Osteoblast (primary cell): ENCODE data around the gene BCL3. TPM values are rescaled to one million over a fixed set of nuclear protein-coding genes. Genes with fewer than 3 reads are reported as not detected.

Source experiments
- DNase-seq: peaks from one replicate; pipeline ENCODE4 v3.0.0; 2011; ENCODE audit warnings: low spot score, mixed read lengths; ENCODE audit not compliant: insufficient read length; ENCODE audit errors: missing footprints
- H2AFZ ChIP-seq: 2 replicates; pipeline ENCODE4 v1.6.0; 2011; ENCODE audit warnings: mild to moderate bottlenecking, low read length
- H3K27ac ChIP-seq: 2 replicates; pipeline ENCODE4 v1.5.1; 2011; ENCODE audit warnings: mild to moderate bottlenecking, low read depth, low read length, moderate library complexity
- H3K27me3 ChIP-seq: 2 replicates; pipeline ENCODE4 v1.6.0; 2012; ENCODE audit warnings: mild to moderate bottlenecking, control low read depth, inconsistent platforms, low read length, moderate library complexity; ENCODE audit not compliant: insufficient read depth
- H3K36me3 ChIP-seq: 2 replicates; pipeline ENCODE4 v1.5.1; 2011; ENCODE audit warnings: mild to moderate bottlenecking, low read length, control low read depth, moderate library complexity; ENCODE audit not compliant: insufficient read depth
- H3K4me1 ChIP-seq: 2 replicates; pipeline ENCODE4 v1.5.1; 2011; ENCODE audit warnings: mild to moderate bottlenecking, low read length, control low read depth, moderate library complexity; ENCODE audit not compliant: insufficient read depth
- H3K4me2 ChIP-seq: 2 replicates; pipeline ENCODE4 v1.6.0; 2011; ENCODE audit warnings: mild to moderate bottlenecking, low read length; ENCODE audit not compliant: insufficient read depth
- H3K4me3 ChIP-seq: fragments of 200-600 bp; sonication (generic); 3 replicates; pipeline ENCODE4 v1.5.1; 2012; ENCODE audit warnings: mild to moderate bottlenecking, low read length, inconsistent platforms; ENCODE audit not compliant: insufficient read depth
- H3K79me2 ChIP-seq: 2 replicates; pipeline ENCODE4 v1.6.0; 2012; ENCODE audit warnings: mild to moderate bottlenecking, low read length, control low read depth, inconsistent platforms; ENCODE audit not compliant: insufficient read depth
- H3K9me3 ChIP-seq: 2 replicates; pipeline ENCODE4 v1.5.1; 2011; ENCODE audit warnings: low read depth, low read length, control low read depth
- H4K20me1 ChIP-seq: 2 replicates; pipeline ENCODE4 v1.6.0; 2012; ENCODE audit warnings: mild to moderate bottlenecking, low read length, control low read depth; ENCODE audit not compliant: insufficient read depth
- CTCF ChIP-seq: IDR thresholded peaks from 2 replicates; pipeline ENCODE4 v1.5.1; 2011; ENCODE audit warnings: mild to moderate bottlenecking, low read depth, low read length, moderate library complexity; ENCODE audit errors: extremely low read depth
- total RNA-seq: library from RNA; depleted of rRNA; stranded (reverse); fragments of >200 nt; gene quantifications from 2 replicates; pipeline ENCODE4 v1.2.3, GENCODE V29; 2012

Gene BCL3
- total RNA-seq, 1 donor: 7.2 TPM

- no peak overlapping the region for H2AFZ ChIP-seq
Observed at GRCh38 chr19:44745341-44745831, 3.1 kb upstream of the BCL3 start.

GRCh38 chr19:44745887-44746600, 2.5 kb upstream of the BCL3 start:
- H2AFZ ChIP-seq: no peak overlapping the region
- TF ChIP-seq CTCF: no peak
- H3K79me2 ChIP-seq: peaks cover 23% of the 10 kb centered on the region
- H3K36me3 ChIP-seq: peaks cover 11% of the 10 kb centered on the region
- no peak overlapping the region for H3K4me3 ChIP-seq
- no peaks in the 10 kb centered on the region for H3K27me3 ChIP-seq
- H3K4me2 ChIP-seq: no peak overlapping the region
- H4K20me1 ChIP-seq: peaks cover 14% of the 10 kb centered on the region
- peak overlapping the region; percentile 19 for H3K27ac ChIP-seq
- DNase-seq: no peak
- peaks cover 58% of the 10 kb centered on the region for H3K4me1 ChIP-seq
- H3K9me3 ChIP-seq: no peaks in the 10 kb centered on the region

More at GRCh38 chr19:44745341-44745831, 3.1 kb upstream of the BCL3 start:
- Histone ChIP-seq H4K20me1 (peaks cover 7% of the 10 kb centered on the region), H3K27me3 (no peaks in the 10 kb centered on the region), H3K9me3 (no peaks in the 10 kb centered on the region), H3K36me3 (peaks cover 7% of the 10 kb centered on the region), H3K4me3 (no peak overlapping the region), H3K79me2 (peaks cover 17% of the 10 kb centered on the region), H3K27ac (peak overlapping the region; percentile 84), H3K4me1 (peaks cover 54% of the 10 kb centered on the region), H3K4me2 (no peak overlapping the region)
- no peak for TF ChIP-seq CTCF
- DNase-seq: peak; percentile 95

GRCh38 chr19:44746616-44746945, 1.9 kb upstream of the BCL3 start:
- H3K4me2 ChIP-seq: no peak overlapping the region
- peaks cover 15% of the 10 kb centered on the region for H3K36me3 ChIP-seq
- H3K79me2 ChIP-seq: peaks cover 29% of the 10 kb centered on the region
- H3K9me3 ChIP-seq: no peaks in the 10 kb centered on the region
- no peak overlapping the region for H3K4me3 ChIP-seq
- H3K4me1 ChIP-seq: peaks cover 58% of the 10 kb centered on the region
- H4K20me1 ChIP-seq: peaks cover 19% of the 10 kb centered on the region
- TF ChIP-seq CTCF: no peak
- DNase-seq: no peak
- H3K27ac ChIP-seq: peak overlapping the region; percentile 47
- H3K27me3 ChIP-seq: no peaks in the 10 kb centered on the region
- no peak overlapping the region for H2AFZ ChIP-seq

- peak overlapping the region; percentile 96 for H3K27ac ChIP-seq
Observed at GRCh38 chr19:44746946-44747738, 1.4 kb upstream of the BCL3 start.

More at GRCh38 chr19:44746946-44747738, 1.4 kb upstream of the BCL3 start:
- peaks cover 58% of the 10 kb centered on the region for H3K4me1 ChIP-seq
- peaks cover 20% of the 10 kb centered on the region for H3K36me3 ChIP-seq
- H3K4me2 ChIP-seq: peak overlapping the region; percentile 89
- TF ChIP-seq CTCF: no peak
- peak overlapping the region; percentile 7 for H2AFZ ChIP-seq
- no peaks in the 10 kb centered on the region for H3K9me3 ChIP-seq
- H3K79me2 ChIP-seq: peaks cover 31% of the 10 kb centered on the region
- H4K20me1 ChIP-seq: peaks cover 21% of the 10 kb centered on the region
- DNase-seq: peak; percentile 99
- no peaks in the 10 kb centered on the region for H3K27me3 ChIP-seq
- H3K4me3 ChIP-seq: peak overlapping the region; percentile 86
